Thoracic aorta (tissue), 2 donors: Measurements from ENCODE around the gene PLOD1. TPM values are rescaled to one million over a fixed set of nuclear protein-coding genes. Genes with fewer than 3 reads are reported as not detected.
"Not testable (repeated sequence)": the region's sequence is repeated elsewhere in the genome, so short reads cannot be mapped to it uniquely, and the experiment has no call there.

ENCODE experiments used
- ATAC-seq: fragments of 150-250 bp; one replicate; pipeline ENCODE4 v1.8.0; 2017; ENCODE audit warnings: low read depth; ENCODE audit not compliant: insufficient number of reproducible peaks, low FRiP score
- DNase-seq: peaks from one replicate; pipeline ENCODE4 v3.0.0-alpha.2; 2020; ENCODE audit warnings: low spot score
- H3K27ac ChIP-seq, 2 donors: fragments of 200-600 bp; sonication (generic); 1 replicate in 1 of 2; 2 replicates in 1 of 2; pipeline ENCODE4 v1.5.1; 2016; ENCODE audit warnings: mild to moderate bottlenecking in 2 of 2, moderate library complexity in 2 of 2
- H3K27me3 ChIP-seq: fragments of 200-600 bp; sonication (generic); replicated peaks from 2 replicates; pipeline ENCODE4 v1.6.0; 2016; ENCODE audit warnings: mild to moderate bottlenecking; ENCODE audit not compliant: insufficient read depth
- H3K36me3 ChIP-seq: fragments of 200-600 bp; sonication (generic); one replicate; pipeline ENCODE4 v1.5.1; 2016
- H3K4me1 ChIP-seq, 2 donors: fragments of 200-600 bp; sonication (generic); 1 replicate in 1 of 2; 2 replicates in 1 of 2; pipeline versions ENCODE4 v1.5.1 to v1.6.0; 2016; ENCODE audit warnings: low read depth in 2 of 2, mild to moderate bottlenecking in 1 of 2; ENCODE audit not compliant: control insufficient read depth in 1 of 2
- H3K4me3 ChIP-seq: fragments of 200-600 bp; sonication (generic); 2 replicates; pipeline ENCODE4 v1.5.1; 2016; ENCODE audit warnings: mild to moderate bottlenecking
- H3K9me3 ChIP-seq: fragments of 200-600 bp; sonication (generic); 2 replicates; pipeline ENCODE4 v1.5.1; 2016
- CTCF ChIP-seq: fragments of 200-600 bp; sonication (generic); IDR thresholded peaks from one replicate; pipeline ENCODE4 v1.5.1; 2019; ENCODE audit warnings: antibody characterized with exemption
- total RNA-seq, 2 donors: library from RNA; depleted of rRNA; stranded (reverse); fragments of >200 nt; gene quantifications; one replicate each; pipeline versions ENCODE4 v1.1.0 to v1.2.3, GENCODE V29; 2016

Gene PLOD1
- total RNA-seq, 2 donors from 2014 or later = 71.3 to 123 TPM

GRCh38 chr1:11923069-11923826 lies 11.3 kb upstream of the PLOD1 start:
- H3K4me3 ChIP-seq = peak overlapping the region; percentile 75
- peaks cover 19% of the 10 kb centered on the region for H3K36me3 ChIP-seq
- H3K4me1 ChIP-seq = peaks cover 46 to 75% of the 10 kb centered on the region in 2 donors
- no peak for TF ChIP-seq CTCF
- H3K27me3 ChIP-seq = no peaks in the 10 kb centered on the region
- no peaks in the 10 kb centered on the region for H3K9me3 ChIP-seq
- no peak for DNase-seq
- peak overlapping the region; percentile 31 to 56 for H3K27ac ChIP-seq
- ATAC-seq = no peak

GRCh38 chr1:11923827-11924113 lies 10.7 kb upstream of the PLOD1 start:
- ATAC-seq = no peak
- DNase-seq = no peak
- H3K36me3 ChIP-seq = peaks cover 19% of the 10 kb centered on the region
- H3K9me3 ChIP-seq = no peaks in the 10 kb centered on the region
- H3K27ac ChIP-seq = peak overlapping the region; percentile 31 to 56
- peak overlapping the region; percentile 75 for H3K4me3 ChIP-seq
- no peak for TF ChIP-seq CTCF
- no peaks in the 10 kb centered on the region for H3K27me3 ChIP-seq
- peaks cover 41 to 70% of the 10 kb centered on the region in 2 donors for H3K4me1 ChIP-seq

DNA sequence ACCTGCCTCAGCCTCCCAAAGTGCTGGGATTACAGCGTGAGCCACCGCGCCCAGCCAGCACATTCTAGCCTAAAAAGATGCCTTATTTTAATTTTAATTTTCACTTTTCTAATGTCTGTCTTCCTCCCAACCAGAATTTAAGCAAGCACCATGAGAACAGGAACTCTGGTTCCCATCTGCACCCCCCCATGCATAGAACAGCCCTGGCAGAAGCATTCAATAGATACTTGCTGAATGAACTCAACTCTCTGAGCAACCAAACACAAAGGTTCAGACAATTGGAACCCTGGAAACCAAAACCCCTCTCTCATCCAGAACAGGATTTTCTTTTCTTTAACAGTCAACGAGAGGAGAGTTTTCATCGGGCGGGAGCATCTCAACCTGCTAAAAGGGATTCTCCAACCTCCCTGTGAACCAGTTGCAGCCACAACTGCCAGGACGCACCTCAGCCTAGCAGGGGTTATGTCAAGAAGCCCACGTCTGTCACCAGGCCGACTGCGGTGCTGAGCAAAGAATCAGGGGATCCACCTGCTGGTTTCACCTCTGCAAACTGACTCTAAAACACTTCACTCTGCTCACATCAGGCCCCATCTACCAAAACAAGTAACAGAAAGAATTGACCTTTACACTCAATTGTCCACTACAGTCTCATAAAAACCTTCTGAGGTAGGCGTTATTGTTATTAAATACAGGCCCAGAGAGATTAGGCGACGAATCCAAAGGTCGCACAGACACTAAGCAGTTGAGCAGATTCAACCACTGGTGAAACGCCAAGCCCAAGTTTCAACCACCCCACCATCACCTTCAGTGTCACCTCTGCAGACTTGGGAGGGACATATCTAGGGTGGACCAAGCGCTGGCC lies 10.0 kb upstream of the PLOD1 start:
- no peak for TF ChIP-seq CTCF
- no peaks in the 10 kb centered on the region for H3K9me3 ChIP-seq
- H3K27me3 ChIP-seq = no peaks in the 10 kb centered on the region
- ATAC-seq (no peak), DNase-seq (no peak)
- H3K27ac ChIP-seq = peak overlapping the region in 1 of 2 donors; percentile 31
- peaks cover 19% of the 10 kb centered on the region for H3K36me3 ChIP-seq
- H3K4me3 ChIP-seq = peak overlapping the region; percentile 75
- H3K4me1 ChIP-seq = peaks cover 37 to 69% of the 10 kb centered on the region in 2 donors

GRCh38 chr1:11925196-11925937 lies 9.2 kb upstream of the PLOD1 start:
- Histone ChIP-seq H3K27ac (peak overlapping the region in 1 of 2 donors; percentile 31), H3K4me3 (peak overlapping the region; percentile 75), H3K36me3 (peaks cover 19% of the 10 kb centered on the region), H3K4me1 (peaks cover 32 to 66% of the 10 kb centered on the region in 2 donors)
- not testable (repeated sequence) for ATAC-seq, H3K9me3 ChIP-seq, DNase-seq, H3K27me3 ChIP-seq

DNA sequence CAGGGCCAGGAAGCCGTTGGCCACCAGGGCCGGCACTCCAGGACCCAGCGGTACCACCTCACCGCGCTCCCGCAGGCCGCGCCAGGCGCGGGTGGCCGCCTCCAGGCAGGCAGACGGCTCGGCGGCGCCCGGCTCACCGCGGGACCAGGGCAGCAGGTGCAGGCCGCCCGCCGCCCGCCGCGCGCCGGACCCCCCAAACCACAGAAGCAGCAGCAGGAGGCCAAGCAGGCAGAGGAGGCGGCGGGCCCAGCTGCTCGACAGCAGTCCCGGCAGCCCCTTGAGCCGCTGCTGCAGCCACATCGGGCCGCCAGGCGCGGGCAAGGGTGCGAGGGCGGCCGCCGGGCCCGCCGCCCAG lies 8.6 kb upstream of the PLOD1 start:
- no peak for DNase-seq
- H3K4me1 ChIP-seq = peaks cover 28 to 64% of the 10 kb centered on the region in 2 donors
- peak overlapping the region; percentile 75 for H3K4me3 ChIP-seq
- H3K27me3 ChIP-seq = no peaks in the 10 kb centered on the region
- ATAC-seq = no peak
- H3K36me3 ChIP-seq = peaks cover 19% of the 10 kb centered on the region
- H3K27ac ChIP-seq = no peak overlapping the region
- H3K9me3 ChIP-seq = no peaks in the 10 kb centered on the region
- TF ChIP-seq CTCF = no peak
